K562 (cell line): ENCODE data around the gene ATAD5. TPM values are rescaled to one million over a fixed set of nuclear protein-coding genes. Genes with fewer than 3 reads are reported as not detected.
A peak's percentile ranks its signal among the peaks of the same experiment; 100 is the strongest.

Experiments
- CREM ChIP-seq: IDR thresholded peaks from 2 replicates; pipeline ENCODE4 v1.6.1; 2014; ENCODE audit warnings: antibody characterized with exemption, low read depth
- ETV6 ChIP-seq, 3 experiments: fragments of 150-350 bp in 1 of 3; sonication (generic) in 1 of 3; formaldehyde crosslinking in 1 of 3; IDR thresholded peaks; 2 replicates each; pipeline versions ENCODE4 v1.6.1 to v1.8.0; 2014 to 2022; ENCODE audit warnings: borderline replicate concordance in 2 of 3, low read depth in 2 of 3, antibody characterized with exemption in 1 of 3, low read length in 1 of 3, mild to moderate bottlenecking in 1 of 3, missing genetic modification reagents in 1 of 3
- GABPB2 ChIP-seq: fragments of 250-450 bp; sonication (Bioruptor Pico); conservative IDR thresholded peaks from 2 replicates; pipeline ENCODE4 v1.5.1; 2021; ENCODE audit warnings: mild to moderate bottlenecking
- JUN ChIP-seq, 2 experiments: sonication (generic) in 1 of 2; formaldehyde crosslinking in 1 of 2; IDR thresholded peaks; 2 replicates each; pipeline versions ENCODE4 v1.6.1 to v1.8.0; 2012 to 2022; ENCODE audit warnings: borderline replicate concordance in 2 of 2, mild to moderate bottlenecking in 2 of 2, improper control_type of control experiment in 1 of 2, low read depth in 1 of 2, low read length in 1 of 2, missing genetic modification reagents in 1 of 2
- NFIX ChIP-seq: fragments of 250-450 bp; sonication (Bioruptor Pico); IDR thresholded peaks from 2 replicates; pipeline ENCODE4 v1.4.0; 2020; ENCODE audit warnings: low read depth, mild to moderate bottlenecking, moderate library complexity
- NFXL1 ChIP-seq: fragments of 450-650 bp; formaldehyde crosslinking; IDR thresholded peaks from 2 replicates; pipeline ENCODE4 v1.4.0; 2021; ENCODE audit warnings: mild to moderate bottlenecking
- RAD21 ChIP-seq, 2 experiments: fragments of 250-450 bp in 1 of 2; fragments of 450-650 bp in 1 of 2; sonication (Bioruptor Pico) in 1 of 2; formaldehyde crosslinking in 1 of 2; IDR thresholded peaks in 1 of 2; conservative IDR thresholded peaks in 1 of 2; 2 replicates each; pipeline versions ENCODE4 v1.4.0 to v1.8.0; 2020 to 2022; ENCODE audit warnings: mild to moderate bottlenecking in 2 of 2, moderate library complexity in 1 of 2
- ZNF282 ChIP-seq: sonication (generic); formaldehyde crosslinking; IDR thresholded peaks from 2 replicates; pipeline ENCODE4 v1.8.1; 2023; ENCODE audit warnings: missing genetic modification reagents
- ZNF3 ChIP-seq: fragments of 250-450 bp; sonication (Bioruptor Pico); IDR thresholded peaks from 2 replicates; pipeline ENCODE4 v1.5.0; 2021; ENCODE audit warnings: mild to moderate bottlenecking, moderate library complexity
- polyA plus RNA-seq, 8 experiments: library from polyadenylated mRNA; depleted of rRNA in 4 of 8; stranded (reverse) in 5 of 8; unstranded in 3 of 8; fragments of >200 nt; fragmentation: Nextera tagmentation in 2 of 8; fragmentation: Illumina TruSeq in 1 of 8; extraction: Ambion mirVana in 2 of 8; extraction: Trizol in 1 of 8; gene quantifications; 2 replicates each; pipeline versions ENCODE4 v1.2.1 to v1.2.3, GENCODE V29; 2011 to 2014; ENCODE audit warnings: inconsistent platforms in 1 of 8, missing spikeins in 1 of 8
- total RNA-seq, 7 experiments: library from RNA; depleted of rRNA in 6 of 7; stranded (reverse); fragments of >200 nt in 6 of 7; fragmentation: Illumina TruSeq in 2 of 7; extraction: Trizol in 2 of 7; gene quantifications; 2 replicates each; pipeline versions ENCODE4 v1.2.1 to v1.2.3, GENCODE V29; 2011 to 2021; ENCODE audit warnings: low replicate concordance in 1 of 7
- TF ChIP-seq, protein P1 (sequence below), 2 experiments: fragments of 450-650 bp in 1 of 2; sonication (generic) in 1 of 2; formaldehyde crosslinking in 1 of 2; IDR thresholded peaks; 2 replicates each; pipeline versions ENCODE4 v1.7.1 to v1.9.0; 2016 to 2022; ENCODE audit warnings: inconsistent platforms in 1 of 2, mild to moderate bottlenecking in 1 of 2, missing genetic modification reagents in 1 of 2
- TF ChIP-seq, protein P2 (sequence below): sonication (generic); formaldehyde crosslinking; IDR thresholded peaks from 2 replicates; pipeline ENCODE4 v1.8.0; 2022; ENCODE audit warnings: mild to moderate bottlenecking, missing genetic modification reagents
- TF ChIP-seq, protein P3 (sequence below), 2 experiments: IDR thresholded peaks; 2 replicates each; pipeline ENCODE4 v1.6.1; 2012; ENCODE audit warnings: improper control_type of control experiment in 2 of 2, low read depth in 2 of 2, low read length in 2 of 2, borderline replicate concordance in 1 of 2

Gene ATAD5
- total and polyA plus RNA-seq, 9 of the 15 experiments (the other 6 are each of a cell fraction or from before 2014, with no cell fraction given), result 4.6 to 25.6 (median 19.5) TPM

DNA sequence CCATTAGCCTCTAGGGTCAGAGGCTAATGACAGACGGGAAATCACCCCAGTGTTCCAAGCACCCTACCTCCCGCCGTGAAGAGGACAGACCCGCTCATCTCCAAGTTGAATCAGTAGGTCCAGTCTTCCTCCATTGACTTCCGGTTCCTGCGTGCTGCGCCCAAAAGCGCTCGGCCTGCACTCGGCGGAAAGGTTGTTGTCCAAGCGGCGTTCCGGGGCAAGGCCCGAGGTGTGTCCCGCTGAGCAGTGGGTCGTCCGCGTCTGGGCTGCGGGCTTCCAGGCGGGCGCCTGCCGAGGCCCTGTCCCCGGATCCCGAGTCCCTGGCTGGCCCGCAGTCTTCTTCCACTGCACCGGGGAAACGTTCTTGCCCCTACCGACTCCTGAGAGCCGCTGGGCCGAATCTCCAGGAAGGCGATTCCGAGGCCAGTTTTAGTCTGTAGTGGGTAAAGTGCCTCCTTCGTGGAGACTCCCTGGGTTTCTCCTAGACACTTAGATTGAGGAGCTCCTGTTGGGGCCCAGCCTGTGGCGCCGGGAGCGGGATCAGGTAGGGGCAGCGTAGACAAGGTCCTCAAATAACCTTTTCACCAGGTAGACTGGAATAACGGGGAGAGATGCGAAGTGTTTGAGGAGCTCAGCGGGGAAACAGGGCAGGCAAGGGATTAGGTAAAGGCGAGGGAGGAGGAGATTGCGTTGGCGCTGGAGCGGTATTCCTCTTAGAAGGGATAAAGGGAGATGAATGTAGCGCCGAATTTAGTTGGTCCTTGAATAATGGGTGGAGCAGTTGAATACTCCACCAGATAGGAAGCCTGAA is 74.5 kb downstream of the ATAD5 start, which contains the start of gene TEFM (continued):
- TF ChIP-seq, protein P1, sequence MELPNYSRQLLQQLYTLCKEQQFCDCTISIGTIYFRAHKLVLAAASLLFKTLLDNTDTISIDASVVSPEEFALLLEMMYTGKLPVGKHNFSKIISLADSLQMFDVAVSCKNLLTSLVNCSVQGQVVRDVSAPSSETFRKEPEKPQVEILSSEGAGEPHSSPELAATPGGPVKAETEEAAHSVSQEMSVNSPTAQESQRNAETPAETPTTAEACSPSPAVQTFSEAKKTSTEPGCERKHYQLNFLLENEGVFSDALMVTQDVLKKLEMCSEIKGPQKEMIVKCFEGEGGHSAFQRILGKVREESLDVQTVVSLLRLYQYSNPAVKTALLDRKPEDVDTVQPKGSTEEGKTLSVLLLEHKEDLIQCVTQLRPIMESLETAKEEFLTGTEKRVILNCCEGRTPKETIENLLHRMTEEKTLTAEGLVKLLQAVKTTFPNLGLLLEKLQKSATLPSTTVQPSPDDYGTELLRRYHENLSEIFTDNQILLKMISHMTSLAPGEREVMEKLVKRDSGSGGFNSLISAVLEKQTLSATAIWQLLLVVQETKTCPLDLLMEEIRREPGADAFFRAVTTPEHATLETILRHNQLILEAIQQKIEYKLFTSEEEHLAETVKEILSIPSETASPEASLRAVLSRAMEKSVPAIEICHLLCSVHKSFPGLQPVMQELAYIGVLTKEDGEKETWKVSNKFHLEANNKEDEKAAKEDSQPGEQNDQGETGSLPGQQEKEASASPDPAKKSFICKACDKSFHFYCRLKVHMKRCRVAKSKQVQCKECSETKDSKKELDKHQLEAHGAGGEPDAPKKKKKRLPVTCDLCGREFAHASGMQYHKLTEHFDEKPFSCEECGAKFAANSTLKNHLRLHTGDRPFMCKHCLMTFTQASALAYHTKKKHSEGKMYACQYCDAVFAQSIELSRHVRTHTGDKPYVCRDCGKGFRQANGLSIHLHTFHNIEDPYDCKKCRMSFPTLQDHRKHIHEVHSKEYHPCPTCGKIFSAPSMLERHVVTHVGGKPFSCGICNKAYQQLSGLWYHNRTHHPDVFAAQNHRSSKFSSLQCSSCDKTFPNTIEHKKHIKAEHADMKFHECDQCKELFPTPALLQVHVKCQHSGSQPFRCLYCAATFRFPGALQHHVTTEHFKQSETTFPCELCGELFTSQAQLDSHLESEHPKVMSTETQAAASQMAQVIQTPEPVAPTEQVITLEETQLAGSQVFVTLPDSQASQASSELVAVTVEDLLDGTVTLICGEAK (IDR thresholded peaks at IDR 0.05), result peak; percentile 99
- TF ChIP-seq, protein P1 (CRISPR knock-in tag; IDR thresholded peaks at IDR 0.05), result no peak
- no peak for TF ChIP-seq ZNF282 (CRISPR knock-in tag)
- TF ChIP-seq ZNF3 (CRISPR knock-in tag), result no peak
- TF ChIP-seq GABPB2 (CRISPR knock-in tag), result no peak
- TF ChIP-seq CREM, result peak; percentile 86
- TF ChIP-seq JUN (IDR thresholded peaks at IDR 0.05; ENCODE audit: borderline replicate concordance, low read depth, low read length), result no peak; the same call in 1 of the 2 replicates
- no peak for TF ChIP-seq JUN (CRISPR knock-in tag; IDR thresholded peaks at IDR 0.05; ENCODE audit: borderline replicate concordance)
- TF ChIP-seq, protein P2, sequence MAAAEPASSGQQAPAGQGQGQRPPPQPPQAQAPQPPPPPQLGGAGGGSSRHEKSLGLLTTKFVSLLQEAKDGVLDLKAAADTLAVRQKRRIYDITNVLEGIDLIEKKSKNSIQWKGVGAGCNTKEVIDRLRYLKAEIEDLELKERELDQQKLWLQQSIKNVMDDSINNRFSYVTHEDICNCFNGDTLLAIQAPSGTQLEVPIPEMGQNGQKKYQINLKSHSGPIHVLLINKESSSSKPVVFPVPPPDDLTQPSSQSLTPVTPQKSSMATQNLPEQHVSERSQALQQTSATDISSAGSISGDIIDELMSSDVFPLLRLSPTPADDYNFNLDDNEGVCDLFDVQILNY (CRISPR knock-in tag), result no peak
- TF ChIP-seq, protein P3, sequence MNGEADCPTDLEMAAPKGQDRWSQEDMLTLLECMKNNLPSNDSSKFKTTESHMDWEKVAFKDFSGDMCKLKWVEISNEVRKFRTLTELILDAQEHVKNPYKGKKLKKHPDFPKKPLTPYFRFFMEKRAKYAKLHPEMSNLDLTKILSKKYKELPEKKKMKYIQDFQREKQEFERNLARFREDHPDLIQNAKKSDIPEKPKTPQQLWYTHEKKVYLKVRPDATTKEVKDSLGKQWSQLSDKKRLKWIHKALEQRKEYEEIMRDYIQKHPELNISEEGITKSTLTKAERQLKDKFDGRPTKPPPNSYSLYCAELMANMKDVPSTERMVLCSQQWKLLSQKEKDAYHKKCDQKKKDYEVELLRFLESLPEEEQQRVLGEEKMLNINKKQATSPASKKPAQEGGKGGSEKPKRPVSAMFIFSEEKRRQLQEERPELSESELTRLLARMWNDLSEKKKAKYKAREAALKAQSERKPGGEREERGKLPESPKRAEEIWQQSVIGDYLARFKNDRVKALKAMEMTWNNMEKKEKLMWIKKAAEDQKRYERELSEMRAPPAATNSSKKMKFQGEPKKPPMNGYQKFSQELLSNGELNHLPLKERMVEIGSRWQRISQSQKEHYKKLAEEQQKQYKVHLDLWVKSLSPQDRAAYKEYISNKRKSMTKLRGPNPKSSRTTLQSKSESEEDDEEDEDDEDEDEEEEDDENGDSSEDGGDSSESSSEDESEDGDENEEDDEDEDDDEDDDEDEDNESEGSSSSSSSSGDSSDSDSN (IDR thresholded peaks at IDR 0.05; ENCODE audit: borderline replicate concordance in 1 of 2, low read depth in 2 of 2, low read length in 2 of 2), result peak; percentile 99 to 100
- peak in 1 of 2 experiments; percentile 58; a peak in 1 of 4 replicates for TF ChIP-seq ETV6 (IDR thresholded peaks at IDR 0.05; ENCODE audit: borderline replicate concordance in 1 of 2, low read depth in 2 of 2, low read length in 1 of 2)
- TF ChIP-seq ETV6 (CRISPR knock-in tag; IDR thresholded peaks at IDR 0.05; ENCODE audit: borderline replicate concordance), result no peak
- TF ChIP-seq NFXL1 (CRISPR knock-in tag), result no peak
- TF ChIP-seq NFIX (CRISPR knock-in tag), result no peak
- TF ChIP-seq RAD21 (CRISPR knock-in tag; conservative IDR thresholded peaks at IDR 0.05 in 1 of 2, IDR thresholded peaks at IDR 0.05 in 1 of 2), result peak in 1 of 2 experiments; percentile 27; a peak in 2 of 4 replicates
